GM18502 (cell line): Measurements from ENCODE around the gene RHOF.

ENCODE experiments used
- ATAC-seq: cut with Tn5 transposase; IDR thresholded peaks from one replicate; pipeline ENCODE4 v1.9.1; 2021; ENCODE audit warnings: mild to moderate bottlenecking; ENCODE audit not compliant: unreplicated experiment, poor library complexity

Gene RHOF

DNA sequence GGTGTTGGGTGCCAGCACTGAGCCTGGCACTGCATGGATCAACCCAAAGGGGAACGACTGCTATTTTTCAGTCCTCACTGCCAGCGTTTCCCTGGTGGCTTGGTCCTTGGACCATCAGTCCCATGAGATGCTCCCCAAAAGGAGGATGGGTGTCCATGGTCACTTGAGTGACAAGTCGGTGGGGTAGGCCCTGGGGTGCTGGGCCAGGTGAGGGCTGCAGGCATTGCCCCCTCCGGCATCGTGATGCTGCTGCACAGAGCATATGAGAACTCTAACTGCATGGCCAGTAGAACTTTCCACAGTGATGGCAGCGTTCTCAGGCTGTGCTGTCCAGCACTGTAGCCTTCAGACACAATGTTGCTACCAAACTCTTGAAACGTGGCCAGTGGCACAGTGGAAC, 26.6 kb upstream of the RHOF start:
- ATAC-seq: no peak

GRCh38 chr12:121819212-121819949, 25.9 kb upstream of the RHOF start:
- ATAC-seq: no peak

GRCh38 chr12:121817648-121818043, 24.2 kb upstream of the RHOF start:
- no peak for ATAC-seq

DNA sequence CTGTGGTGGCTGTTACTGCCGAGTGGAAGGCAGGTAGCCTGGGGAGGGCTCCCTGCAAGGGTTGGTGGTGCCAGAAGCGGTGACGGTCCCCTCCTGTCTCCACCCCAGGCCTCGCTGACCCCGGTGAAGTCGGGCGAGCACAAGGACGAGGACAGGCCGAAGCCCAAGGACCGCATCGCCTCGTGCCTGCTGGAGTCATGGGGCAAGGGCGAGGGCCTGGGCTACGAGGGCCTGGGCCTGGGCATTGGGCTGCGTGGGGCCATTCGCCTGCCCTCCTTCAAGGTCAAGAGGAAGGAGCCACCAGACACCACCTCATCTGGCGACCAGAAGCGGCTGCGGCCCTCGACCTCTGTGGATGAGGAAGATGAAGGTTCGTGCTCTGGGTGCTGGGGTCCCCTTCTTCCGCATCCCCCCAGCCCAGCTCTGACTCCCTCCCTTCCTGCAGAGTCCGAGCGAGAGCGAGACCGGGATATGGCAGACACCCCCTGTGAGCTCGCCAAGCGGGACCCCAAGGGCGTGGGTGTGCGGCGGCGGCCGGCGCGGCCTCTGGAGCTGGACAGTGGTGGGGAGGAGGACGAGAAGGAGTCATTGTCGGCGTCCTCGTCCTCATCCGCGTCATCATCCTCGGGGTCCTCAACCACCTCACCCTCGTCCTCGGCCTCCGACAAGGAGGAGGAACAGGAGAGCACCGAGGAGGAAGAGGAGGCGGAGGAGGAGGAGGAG, 23.6 kb upstream of the RHOF start:
- ATAC-seq: no peak

DNA sequence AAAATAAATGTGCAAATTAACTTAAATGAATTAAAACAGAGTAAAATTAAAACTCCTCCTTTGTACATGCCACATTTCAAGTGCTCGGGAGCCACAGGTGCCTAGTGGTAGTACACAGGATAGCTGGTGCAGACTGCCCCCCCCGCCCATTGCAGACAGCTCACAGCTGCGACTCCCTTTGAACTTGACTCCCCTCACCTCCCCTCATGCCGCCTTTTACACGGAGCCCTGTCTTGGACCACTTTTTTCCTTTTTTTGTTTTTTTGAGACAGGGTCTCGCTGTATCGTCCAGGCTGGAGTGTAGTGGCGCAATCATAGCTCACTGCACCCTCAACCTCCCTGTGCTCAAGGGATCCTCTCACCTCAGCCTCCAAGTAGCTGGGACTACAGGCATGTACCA, 21.8 kb upstream of the RHOF start:
- no peak for ATAC-seq

GRCh38 chr12:121814429-121815119, 21.1 kb upstream of the RHOF start:
- ATAC-seq: no peak

- no peak for ATAC-seq
Measured at GRCh38 chr12:121813951-121814350, 20.5 kb upstream of the RHOF start.

DNA sequence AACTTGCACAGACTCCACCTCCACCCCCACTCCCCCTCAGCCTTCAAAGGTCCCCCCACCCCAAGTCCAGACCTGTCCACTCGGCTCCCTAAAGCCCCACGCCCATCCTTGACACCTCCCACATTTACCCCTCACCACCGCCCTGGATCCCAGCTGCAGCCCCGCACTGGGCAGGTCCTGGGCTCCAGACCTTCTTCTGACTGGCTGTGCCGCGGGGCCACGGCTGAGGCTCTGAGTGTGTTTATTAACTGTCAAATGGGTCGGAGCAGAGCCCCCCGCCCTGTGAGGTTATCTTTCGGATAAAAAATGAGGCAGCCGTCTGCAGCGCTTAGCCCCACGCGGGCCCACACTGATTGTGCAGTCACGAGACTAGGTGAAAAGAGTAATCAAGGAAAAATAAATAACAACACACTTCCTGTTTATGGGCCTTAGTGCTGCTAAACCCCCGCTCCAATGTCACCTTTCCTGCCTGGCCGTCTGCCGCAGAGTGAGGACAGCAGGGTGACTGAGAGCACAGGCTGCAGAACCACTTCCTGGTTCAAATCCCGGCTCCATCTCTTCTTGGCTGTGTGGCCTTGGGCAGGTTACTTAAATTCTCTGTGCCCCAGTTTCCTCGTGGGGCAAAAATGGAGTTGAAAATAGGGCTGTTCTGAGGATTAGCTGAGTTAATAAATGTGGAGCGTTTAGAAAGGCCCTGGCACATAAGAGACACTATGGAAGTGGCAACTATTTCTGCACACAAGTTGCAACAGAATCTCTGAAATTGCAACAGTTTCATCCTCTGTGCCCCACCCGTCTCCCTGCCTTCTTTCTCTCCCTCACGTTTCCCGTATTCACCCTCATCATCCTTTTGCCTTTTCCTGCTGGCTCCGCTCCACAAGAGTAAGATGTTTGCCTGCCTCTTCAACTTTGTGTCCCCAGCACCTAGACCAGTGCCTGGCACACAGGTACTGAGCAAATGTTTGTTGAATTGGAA, 19.7 kb upstream of the RHOF start:
- no peak for ATAC-seq

- ATAC-seq: peak; percentile 24
Measured at GRCh38 chr12:121812320-121812871, 18.9 kb upstream of the RHOF start.

DNA sequence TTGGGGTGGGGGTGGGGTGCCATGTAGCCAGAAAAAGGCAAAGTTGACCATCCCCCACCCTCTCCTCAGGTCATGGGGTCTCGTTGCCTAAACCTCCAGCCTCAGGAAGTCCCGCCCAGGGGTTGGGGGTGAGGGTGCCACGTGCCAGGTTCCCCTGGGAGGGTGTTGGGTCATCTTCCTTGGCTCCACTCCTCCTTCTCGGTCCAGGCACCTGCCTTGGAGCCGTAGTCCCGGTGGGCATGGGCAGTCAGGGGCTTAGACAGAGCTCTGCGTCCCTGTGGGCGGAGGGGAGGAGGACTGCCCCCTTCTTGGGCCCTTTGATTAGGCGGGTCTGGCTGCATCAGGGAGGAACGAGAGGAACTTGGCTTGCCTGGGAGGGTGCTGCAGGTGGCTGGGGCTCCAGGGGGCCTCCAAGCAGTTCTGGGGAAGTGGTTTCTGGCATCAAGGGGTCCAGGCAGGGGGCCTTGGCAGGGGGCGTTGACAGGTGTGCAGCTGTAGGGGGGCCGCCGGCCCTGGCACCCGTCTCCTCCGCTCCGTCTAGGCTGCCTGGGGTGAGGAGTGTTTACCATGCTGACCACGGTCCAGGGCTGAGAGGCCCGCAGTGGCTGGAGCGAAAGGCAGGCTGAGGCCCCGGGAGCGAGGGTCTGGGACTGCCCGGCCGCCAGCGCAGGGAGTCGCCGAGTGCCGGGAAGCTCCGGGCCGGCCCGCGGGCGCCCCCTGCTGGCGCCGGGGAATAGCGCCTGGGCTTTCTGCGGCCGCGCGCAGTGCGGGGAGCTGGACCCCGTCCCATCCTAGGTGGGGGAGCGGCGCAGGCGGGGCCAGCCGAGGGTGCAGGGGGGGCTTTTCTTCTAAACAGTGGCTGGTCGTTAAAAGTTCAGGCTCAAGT, 18.2 kb upstream of the RHOF start:
- peak; percentile 78 for ATAC-seq

GRCh38 chr12:121810833-121811433, 17.4 kb upstream of the RHOF start:
- no peak for ATAC-seq

GRCh38 chr12:121810234-121810817, 16.8 kb upstream of the RHOF start:
- ATAC-seq: no peak

DNA sequence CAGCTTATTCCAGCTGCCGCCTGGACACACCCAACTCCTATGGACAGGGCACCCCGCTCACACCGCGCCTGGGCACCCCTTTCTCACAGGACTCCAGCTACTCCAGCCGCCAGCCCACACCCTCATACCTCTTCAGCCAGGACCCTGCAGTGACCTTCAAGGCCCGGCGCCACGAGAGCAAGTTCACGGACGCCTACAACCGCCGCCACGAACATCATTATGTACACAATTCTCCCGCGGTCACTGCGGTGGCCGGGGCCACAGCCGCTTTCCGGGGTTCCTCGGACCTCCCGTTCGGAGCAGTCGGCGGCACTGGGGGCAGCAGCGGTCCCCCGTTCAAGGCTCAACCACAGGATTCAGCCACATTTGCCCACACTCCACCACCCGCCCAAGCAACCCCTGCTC, 16.2 kb upstream of the RHOF start:
- ATAC-seq: no peak

DNA sequence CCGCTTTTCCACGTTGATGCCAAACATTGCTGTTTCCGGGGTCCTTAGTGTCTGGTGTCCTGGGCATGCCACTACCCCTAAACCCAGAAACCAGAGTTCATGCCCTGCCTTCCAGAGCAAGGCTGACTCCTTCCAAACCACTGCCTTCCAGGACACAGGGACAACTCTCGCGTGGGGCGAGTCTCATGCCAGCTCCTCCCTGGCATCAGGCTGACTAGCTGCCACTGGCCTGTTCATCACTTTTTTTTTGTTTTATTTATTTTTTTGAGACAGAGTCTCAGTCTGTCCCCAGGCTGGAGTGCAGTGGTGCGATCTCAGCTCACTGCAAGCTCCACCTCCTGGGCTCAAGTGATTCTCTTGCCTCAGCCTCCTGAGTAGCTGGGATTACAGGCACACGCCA, 15.1 kb upstream of the RHOF start:
- no peak for ATAC-seq

DNA sequence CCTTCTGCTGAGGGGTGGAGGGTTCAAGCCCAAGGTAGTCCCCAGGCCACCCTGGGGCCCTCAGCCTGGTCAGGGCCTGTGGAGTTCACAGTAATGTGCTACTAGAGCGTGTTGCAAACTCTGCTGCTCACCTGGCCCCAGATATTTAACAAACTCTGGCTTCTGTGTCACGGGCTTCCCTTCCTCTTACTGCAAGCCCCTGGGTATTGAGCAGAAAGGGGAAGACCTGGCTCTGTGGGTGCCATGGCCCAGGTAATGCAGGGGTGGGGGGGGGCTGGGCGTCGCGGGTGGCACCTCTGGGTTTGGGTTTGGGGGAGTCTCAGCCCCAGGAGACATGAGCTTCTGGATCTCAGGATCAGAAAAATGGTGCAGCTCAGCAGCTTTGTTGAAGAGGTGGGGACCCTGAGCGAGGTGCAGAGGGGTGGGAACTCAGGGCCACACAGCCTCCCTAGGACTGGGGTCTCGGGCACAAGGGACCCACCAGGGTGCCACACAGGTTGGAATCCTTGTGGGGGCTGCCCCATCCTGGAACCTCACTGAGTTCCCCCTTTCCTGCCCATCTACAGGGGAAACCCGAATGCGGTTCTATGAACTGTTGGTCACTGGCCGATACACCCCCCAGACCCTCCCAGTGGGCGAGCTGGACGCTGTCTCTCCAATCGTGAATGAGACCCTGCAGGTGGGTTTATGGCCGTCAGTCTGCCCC, 14.3 kb upstream of the RHOF start:
- no peak for ATAC-seq

- ATAC-seq: no peak
Measured at GRCh38 chr12:121806546-121807423, 13.3 kb upstream of the RHOF start.
